GM19023 (cell line): ENCODE measurements around the gene SIRT5.

ENCODE experiments used
- ATAC-seq: cut with Tn5 transposase; IDR thresholded peaks from one replicate; pipeline ENCODE4 v1.9.1; 2021; ENCODE audit warnings: mild to moderate bottlenecking, moderate library complexity; ENCODE audit not compliant: unreplicated experiment

Gene SIRT5

GRCh38 chr6:13550656-13551055, 23.7 kb upstream of the SIRT5 start:
- ATAC-seq, result no peak

- ATAC-seq, result no peak
Measured at GRCh38 chr6:13553646-13554045, 20.8 kb upstream of the SIRT5 start.

- no peak for ATAC-seq
Measured at GRCh38 chr6:13554929-13555333, 19.5 kb upstream of the SIRT5 start.

DNA sequence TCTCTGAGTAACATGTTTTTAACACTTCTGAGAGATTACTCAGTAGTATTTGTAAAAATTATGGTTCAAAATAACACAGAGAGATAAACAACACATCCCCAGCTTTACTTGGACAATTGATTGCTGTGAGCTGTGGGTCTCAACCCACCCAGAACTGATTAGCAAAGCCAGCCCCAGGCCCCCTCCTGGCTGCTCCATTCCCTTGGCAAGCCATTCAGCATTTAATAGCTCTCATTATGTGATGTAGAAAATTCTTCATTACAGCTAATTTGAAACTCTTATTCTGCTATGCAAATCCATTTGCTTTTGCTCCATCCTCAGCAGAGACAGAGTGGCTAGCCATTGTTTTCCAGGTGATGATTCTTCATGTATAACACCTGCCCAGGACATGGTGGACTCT, 16.6 kb upstream of the SIRT5 start:
- no peak for ATAC-seq

DNA sequence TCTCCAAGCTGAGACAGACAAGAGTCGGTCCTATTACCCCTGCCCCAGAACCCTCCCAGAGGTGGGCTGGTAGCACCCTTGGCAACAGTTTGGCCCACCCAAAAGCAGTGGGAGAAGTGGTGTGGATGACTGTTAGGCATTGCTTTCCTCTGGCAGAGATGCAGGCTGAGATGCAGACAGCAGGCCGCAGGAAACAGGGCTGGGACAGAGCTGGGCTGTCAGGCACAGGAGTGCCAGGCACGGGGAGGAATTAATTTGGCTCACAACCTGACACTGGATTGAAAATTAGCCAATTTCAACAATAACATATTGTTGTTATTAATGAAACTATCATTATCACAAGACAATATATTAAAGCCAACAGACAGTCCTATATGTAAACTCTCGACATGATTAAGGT, 15.7 kb upstream of the SIRT5 start:
- ATAC-seq, result no peak

- no peak for ATAC-seq
Measured at GRCh38 chr6:13559251-13559650, 15.2 kb upstream of the SIRT5 start.

GRCh38 chr6:13559968-13560650, 14.3 kb upstream of the SIRT5 start:
- ATAC-seq, result no peak

- no peak for ATAC-seq
Measured at GRCh38 chr6:13560651-13561044, 13.8 kb upstream of the SIRT5 start.

DNA sequence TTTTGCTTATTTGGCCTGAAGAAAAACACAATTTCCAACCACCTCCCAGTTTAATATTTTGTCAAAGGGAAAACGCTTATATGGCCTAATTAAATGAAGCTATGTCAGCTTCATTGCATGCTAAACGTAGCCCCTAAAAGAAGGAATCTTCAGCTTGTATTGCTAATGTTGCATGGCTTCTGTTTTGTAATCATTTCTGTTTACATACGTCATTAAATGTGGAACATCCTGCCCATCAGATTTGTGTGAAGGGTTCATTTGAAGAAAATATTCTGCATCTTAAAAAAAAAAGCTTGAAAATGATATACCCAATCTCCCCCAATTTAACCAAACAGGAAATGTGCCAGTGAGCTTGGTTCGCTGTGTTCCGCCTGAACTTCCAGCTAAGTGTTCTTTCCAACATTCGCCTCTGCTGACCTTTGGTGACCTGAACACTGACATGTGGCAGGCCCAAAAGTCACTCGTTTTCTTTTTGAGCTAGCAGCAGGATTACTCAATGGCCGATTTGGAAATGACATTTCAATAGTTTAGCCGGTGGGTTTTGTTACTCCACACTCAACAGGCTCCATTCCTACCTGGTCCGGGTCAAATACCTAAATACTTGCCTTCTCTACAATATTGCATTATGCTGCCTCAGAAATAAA, 12.7 kb upstream of the SIRT5 start:
- no peak for ATAC-seq

- ATAC-seq, result no peak
Measured at GRCh38 chr6:13563009-13563408, 11.4 kb upstream of the SIRT5 start.

- ATAC-seq, result no peak
Measured at GRCh38 chr6:13565921-13566320, 8.5 kb upstream of the SIRT5 start.

- ATAC-seq, result no peak
Measured at GRCh38 chr6:13566500-13566899, 7.9 kb upstream of the SIRT5 start.

- ATAC-seq, result no peak
Measured at GRCh38 chr6:13568970-13569369, 5.4 kb upstream of the SIRT5 start.

- ATAC-seq, result no peak
Measured at GRCh38 chr6:13572240-13572639, 2.2 kb upstream of the SIRT5 start.

GRCh38 chr6:13572951-13573654, 1.3 kb upstream of the SIRT5 start:
- ATAC-seq, result no peak

DNA sequence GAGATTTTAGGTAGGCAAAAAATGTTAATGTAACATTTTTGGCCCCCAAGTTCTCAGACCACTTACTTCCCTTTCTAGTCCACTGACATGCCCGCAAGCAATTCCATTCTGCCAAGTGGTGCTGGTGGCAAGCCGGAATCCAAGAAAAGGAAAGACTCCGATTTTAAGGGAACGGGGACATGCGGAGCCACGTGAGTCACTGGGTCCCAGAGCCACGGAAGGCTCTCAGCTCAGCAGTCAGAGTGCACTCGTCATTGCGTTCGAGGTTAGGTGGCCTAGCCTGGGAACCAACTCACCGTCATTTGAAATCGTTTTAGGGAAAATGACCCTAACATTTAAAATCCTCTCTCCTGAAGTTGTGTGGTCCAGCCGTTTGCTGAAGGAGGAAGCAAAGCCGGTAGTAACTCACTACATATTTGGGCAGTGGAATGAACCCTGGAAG, 711 bp upstream of the SIRT5 start:
- no peak for ATAC-seq

DNA sequence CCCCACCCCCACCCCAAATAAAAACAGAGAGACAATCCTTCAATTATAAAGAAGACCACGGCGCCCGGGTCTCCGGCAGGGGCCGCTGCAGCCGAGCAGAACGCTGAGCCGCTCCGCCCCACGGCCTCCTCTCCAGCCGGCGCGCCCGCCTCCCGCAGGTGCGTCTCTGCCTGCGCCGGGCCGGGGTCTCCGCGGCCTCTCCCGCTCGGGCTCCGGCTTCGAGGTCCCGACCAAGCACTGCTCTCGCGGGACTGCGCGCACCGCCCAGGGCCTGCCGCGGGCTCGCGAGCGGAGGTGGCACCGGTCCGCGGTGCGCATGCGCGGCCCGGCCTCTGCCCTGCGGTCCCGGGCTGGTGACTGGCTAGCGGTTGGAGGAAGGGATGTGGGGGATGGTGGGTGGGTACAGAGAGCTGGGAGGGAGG, 241 bp upstream of the SIRT5 start:
- ATAC-seq, result peak; percentile 77

- no peak for ATAC-seq
Measured at GRCh38 chr6:13575377-13575775, 975 bp downstream of the SIRT5 start.

GRCh38 chr6:13576017-13576416, 1.6 kb downstream of the SIRT5 start:
- no peak for ATAC-seq

DNA sequence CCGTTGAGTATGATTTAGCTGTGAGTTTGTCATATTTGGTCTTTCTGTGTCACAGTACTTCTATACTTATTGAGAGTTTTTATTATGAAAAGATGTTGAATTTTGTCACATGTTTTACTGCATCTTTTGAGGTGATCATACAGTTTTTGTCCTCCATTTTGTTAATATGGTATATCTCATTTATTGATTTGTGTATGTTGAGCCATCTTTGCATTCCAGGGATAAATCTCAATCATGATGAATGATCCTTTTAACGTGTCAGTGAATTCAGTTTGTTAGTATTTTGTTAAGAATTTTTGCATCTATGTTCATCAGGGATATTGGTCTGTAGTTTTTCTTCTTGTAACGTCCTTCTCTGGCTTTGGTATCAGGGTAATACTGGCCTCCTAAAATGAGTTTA, 3.5 kb downstream of the SIRT5 start:
- ATAC-seq, result no peak

DNA sequence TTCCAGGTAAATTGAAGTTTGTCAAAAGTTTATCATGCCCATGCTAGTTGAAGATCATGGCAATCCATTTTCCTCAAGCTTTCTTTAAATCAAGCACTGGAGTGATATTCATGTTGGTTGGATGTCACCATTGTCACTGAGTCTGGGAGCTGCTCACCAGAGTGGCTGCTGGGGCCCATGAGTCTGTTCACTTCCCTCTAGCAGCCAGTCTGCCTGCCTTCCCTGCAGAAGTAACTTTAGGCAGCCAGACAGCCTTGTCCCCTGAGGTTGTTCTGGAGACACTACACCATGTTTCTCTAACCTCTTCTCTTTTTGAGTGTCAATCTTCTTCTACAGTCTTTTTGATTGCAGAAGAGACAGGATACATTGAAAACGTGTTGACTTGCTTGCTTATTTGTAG, 5.5 kb downstream of the SIRT5 start:
- no peak for ATAC-seq

DNA sequence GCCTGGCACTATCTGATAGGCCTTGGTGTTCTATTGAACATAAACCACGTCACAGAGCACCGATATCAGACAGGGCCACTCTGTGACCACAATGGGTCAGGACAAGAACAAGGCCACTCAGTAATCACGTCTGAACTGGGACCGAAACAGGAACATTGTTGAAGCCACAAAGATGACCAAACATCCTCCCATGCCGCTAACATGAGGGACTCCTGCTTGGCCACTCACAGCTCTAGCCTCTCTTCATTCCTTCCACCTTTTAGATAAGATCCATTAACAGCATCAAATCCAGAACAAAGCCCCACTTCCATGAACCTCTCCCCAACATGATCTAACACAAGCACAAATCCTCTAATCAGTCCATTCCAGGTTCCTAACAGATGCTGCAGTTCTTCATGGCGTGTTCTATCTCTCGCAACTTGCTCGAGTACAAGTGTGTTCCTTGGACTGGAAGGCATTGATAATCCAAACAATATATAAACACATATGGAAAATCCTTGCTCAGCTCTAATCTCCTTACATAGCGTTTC, 7.4 kb downstream of the SIRT5 start:
- no peak for ATAC-seq
